Measurements from ENCODE around the gene RAB44.
"Not testable (repeated sequence)": the region's sequence is repeated elsewhere in the genome, so short reads cannot be mapped to it uniquely, and the experiment has no call there.

RAB44 gene

DNA sequence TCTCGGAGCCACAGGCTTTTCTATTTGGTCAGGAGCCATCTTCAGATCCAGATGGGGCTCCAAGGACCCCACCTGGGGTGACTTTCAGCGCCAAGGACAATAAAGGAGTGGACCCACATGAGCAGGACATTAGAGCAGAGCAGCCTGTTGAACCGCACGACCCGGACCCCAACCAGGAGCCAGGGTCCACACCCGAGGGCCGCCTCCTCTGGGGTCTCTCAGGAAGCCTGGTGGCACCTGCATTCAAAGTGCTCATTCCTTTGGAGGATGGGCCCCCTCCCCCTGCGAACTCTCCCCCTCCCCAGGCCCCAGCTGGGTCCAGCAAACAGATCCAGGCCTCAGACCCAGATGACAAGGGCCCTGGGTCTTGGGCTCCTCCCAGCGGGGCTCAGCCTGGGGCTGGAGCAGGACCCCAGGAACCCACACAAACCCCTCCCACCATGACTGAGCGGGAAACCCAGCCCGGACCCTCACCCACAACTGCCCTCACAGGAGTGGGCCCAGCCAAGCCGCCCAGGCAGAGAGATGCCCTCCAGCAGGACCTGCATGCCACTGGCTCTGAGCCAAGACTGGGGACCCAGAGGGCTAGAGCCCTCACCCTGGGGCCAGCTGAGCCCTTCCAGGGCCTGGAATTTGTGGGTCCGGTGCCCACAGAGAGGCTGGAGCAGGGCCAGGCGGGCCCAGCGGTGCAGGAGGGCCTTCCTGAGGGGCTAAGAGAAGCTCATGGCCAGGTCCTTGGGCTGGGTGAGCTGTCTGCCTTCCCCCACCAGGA is 23.9 kb downstream of the RAB44 start:
- no peak for FAIRE-seq
- peak; percentile 10 for DNase-seq (ENCODE audit: insufficient read length, low spot score)
- TF ChIP-seq, protein P1, sequence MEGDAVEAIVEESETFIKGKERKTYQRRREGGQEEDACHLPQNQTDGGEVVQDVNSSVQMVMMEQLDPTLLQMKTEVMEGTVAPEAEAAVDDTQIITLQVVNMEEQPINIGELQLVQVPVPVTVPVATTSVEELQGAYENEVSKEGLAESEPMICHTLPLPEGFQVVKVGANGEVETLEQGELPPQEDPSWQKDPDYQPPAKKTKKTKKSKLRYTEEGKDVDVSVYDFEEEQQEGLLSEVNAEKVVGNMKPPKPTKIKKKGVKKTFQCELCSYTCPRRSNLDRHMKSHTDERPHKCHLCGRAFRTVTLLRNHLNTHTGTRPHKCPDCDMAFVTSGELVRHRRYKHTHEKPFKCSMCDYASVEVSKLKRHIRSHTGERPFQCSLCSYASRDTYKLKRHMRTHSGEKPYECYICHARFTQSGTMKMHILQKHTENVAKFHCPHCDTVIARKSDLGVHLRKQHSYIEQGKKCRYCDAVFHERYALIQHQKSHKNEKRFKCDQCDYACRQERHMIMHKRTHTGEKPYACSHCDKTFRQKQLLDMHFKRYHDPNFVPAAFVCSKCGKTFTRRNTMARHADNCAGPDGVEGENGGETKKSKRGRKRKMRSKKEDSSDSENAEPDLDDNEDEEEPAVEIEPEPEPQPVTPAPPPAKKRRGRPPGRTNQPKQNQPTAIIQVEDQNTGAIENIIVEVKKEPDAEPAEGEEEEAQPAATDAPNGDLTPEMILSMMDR (IDR thresholded peaks at IDR 0.05; ENCODE audit: insufficient read depth, missing control alignments), result no peak

DNA sequence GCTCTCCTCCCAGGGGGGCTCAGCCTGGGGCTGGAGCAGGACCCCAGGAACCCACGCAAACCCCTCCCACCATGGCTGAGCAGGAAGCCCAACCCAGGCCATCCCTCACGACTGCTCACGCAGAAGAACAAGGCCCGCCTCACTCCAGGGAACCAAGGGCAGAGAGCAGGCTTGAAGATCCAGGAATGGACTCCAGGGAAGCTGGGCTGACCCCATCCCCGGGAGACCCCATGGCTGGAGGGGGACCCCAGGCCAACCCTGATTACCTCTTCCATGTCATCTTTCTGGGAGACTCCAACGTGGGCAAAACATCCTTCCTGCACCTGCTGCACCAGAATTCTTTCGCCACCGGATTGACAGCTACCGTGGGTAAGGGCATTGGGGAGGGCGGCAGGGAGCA is 24.7 kb downstream of the RAB44 start:
- DNase-seq (ENCODE audit: insufficient read length, low spot score) (no peak), FAIRE-seq (no peak)
- TF ChIP-seq, protein P1 (IDR thresholded peaks at IDR 0.05; ENCODE audit: insufficient read depth, missing control alignments), result no peak

DNA sequence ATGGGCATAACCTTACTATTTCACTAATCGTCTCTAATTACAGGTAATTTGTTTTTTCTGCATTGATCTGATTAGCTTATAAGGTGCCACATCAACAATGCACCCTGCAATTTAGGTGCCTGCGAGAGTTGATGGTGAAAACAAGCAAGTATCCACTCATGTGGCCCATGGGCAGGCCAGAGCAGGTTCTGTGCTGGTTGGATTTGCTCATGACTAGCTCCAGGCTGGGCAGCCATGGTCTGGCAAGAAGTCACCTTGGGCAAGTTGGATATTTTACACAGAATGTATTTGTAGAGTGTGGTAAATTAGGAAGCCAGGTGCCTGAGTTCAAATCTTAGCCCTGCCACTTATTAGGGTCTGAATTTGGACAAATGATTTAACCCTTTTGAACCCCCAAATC is 25.3 kb downstream of the RAB44 start:
- DNase-seq (ENCODE audit: insufficient read length, low spot score) (no peak), FAIRE-seq (no peak)
- TF ChIP-seq, protein P1 (IDR thresholded peaks at IDR 0.05; ENCODE audit: insufficient read depth, missing control alignments), result no peak

DNA sequence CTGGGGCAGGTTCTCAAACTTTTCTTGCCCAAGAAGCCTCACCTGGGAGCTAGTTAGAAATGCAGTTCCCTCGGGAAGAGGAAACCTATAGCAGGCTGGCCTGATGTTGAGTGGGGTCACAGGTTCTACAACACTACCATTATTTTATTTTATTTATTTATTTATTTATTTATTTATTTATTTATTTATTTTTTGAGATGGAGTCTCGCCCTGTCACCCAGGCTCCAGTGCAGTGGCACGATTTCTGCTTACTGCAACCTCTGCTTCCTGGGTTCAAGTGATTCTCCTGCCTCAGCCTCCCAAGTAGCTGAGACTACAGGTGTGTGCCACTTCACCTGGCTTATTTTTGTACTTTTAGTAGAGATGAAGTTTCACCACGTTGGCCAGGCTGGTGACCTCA is 26.4 kb downstream of the RAB44 start:
- DNase-seq (ENCODE audit: insufficient read length, low spot score); FAIRE-seq: not testable (repeated sequence)

DNA sequence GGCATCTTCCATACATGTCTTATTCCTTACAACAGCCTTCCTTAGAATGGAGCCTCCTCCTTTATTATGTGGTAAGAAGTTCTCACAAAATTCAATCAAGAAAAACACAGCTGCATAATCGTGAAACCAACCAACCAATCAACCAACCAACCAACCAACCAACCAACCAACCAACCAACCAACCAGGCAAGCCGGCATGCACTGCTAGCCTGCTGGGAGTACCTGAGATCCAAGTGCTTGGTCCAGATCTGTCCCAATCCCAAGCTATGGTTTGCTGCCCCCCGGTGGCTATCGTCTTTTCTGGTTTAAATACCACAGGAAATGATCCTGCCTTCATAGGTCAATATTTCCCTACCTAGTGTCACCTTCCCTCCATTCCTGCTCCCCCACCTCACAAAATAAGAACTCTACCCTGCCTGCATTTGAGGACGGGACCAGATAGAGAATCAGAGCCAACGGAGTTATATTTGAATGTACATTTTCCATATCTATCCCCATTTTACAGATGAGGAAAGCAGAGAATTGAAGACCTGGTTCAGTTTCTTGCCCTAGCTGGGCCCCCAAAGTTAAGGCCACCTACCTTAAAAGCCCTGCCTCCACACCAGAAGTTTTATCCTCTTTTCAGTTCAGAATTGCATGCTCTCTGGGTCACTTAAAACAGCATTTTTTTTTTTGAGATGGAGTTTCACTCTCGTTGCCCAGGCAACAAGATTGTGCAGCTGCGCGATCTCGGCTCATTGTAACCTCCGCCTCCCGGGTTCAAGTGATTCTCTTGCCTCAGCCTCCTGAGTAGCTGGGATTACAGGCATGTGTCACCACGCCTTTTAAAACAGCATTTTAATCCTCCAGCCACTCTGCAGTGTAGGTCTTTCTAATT is 27.1 kb downstream of the RAB44 start:
- DNase-seq (ENCODE audit: insufficient read length, low spot score) (no peak), FAIRE-seq (no peak)
- TF ChIP-seq, protein P1 (IDR thresholded peaks at IDR 0.05; ENCODE audit: insufficient read depth, missing control alignments), result peak; percentile 49

DNA sequence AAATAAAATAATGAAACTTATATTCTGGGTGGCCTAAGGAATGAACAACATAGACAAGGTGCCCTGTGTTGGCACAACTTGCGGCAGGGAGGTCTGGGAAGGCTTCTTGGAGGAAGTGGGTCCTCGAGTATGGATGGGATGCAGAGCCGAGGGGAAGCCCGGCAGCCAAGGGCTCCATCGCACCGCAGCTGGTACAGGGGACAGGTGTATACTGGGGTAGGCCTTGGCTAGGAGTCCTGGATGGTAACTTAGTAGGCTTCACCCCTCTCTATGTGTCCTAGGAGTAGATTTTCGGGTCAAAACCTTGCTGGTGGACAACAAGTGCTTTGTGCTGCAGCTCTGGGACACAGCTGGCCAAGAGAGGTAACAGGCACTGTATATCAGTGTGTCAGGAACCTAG is 28.0 kb downstream of the RAB44 start:
- no peak for FAIRE-seq
- DNase-seq (ENCODE audit: insufficient read length, low spot score), result no peak
- TF ChIP-seq, protein P1 (IDR thresholded peaks at IDR 0.05; ENCODE audit: insufficient read depth, missing control alignments), result no peak

DNA sequence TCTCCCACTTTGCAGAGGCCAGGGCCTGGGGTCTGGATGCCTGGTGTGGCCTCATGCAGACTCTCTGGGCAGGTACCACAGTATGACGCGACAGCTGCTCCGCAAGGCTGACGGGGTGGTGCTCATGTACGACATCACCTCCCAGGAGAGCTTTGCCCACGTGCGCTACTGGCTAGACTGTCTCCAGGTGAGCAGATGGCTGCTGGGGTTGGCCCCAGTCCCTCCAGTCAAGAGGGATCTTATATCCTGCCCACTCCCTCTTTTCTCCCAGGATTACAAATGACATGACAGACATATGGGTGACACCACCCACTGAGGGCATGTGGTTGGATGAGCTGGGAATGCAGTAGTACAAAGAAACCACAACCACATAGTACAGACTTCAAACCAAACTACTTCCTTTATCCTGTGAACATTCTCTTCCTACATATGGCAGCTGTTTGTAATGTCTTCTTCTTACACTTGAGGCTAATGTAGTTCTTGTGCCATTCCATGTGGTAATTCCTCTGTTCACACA is 29.9 kb downstream of the RAB44 start:
- no peak for DNase-seq (ENCODE audit: insufficient read length, low spot score)
- TF ChIP-seq, protein P1 (IDR thresholded peaks at IDR 0.05; ENCODE audit: insufficient read depth, missing control alignments), result no peak
- FAIRE-seq, result no peak
